ENCODE results near the gene XPO4.
A peak's percentile ranks its signal among the peaks of the same experiment; 100 is the strongest.

DNA sequence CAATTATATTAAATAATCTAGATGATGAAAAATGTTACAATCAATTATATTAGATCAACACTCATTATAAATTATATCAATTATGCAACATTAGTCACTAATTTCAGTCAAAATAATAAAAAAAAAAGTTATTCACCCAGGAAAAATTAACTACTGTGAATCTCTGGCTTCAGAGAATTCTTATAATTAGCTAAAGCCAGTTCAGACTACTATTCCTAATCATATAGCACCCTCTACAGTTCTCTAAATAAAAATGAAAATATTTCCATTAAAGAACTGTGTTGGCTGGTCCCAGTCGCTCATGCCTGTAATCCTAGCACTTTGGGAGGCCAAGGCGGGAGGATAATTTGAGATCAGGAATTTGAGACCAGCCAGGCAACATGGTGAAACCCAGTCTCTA lies 33.0 kb downstream of the XPO4 start:
- TF ChIP-seq, protein P1, sequence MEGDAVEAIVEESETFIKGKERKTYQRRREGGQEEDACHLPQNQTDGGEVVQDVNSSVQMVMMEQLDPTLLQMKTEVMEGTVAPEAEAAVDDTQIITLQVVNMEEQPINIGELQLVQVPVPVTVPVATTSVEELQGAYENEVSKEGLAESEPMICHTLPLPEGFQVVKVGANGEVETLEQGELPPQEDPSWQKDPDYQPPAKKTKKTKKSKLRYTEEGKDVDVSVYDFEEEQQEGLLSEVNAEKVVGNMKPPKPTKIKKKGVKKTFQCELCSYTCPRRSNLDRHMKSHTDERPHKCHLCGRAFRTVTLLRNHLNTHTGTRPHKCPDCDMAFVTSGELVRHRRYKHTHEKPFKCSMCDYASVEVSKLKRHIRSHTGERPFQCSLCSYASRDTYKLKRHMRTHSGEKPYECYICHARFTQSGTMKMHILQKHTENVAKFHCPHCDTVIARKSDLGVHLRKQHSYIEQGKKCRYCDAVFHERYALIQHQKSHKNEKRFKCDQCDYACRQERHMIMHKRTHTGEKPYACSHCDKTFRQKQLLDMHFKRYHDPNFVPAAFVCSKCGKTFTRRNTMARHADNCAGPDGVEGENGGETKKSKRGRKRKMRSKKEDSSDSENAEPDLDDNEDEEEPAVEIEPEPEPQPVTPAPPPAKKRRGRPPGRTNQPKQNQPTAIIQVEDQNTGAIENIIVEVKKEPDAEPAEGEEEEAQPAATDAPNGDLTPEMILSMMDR (conservative IDR thresholded peaks at IDR 0.05 in 1 of 2, IDR thresholded peaks at IDR 0.05 in 1 of 2; ENCODE audit: low read depth in 1 of 2, low read length in 2 of 2): peak in 1 of 2 donors; percentile 19
- no peak for TF ChIP-seq EZH2 (IDR thresholded peaks at IDR 0.05; ENCODE audit: low read length, missing control alignments)
